Measurements from ENCODE around the gene PKP2. TPM values are rescaled to one million over a fixed set of nuclear protein-coding genes. Genes with fewer than 3 reads are reported as not detected.

Gene PKP2
- total RNA-seq, 1 experiment from 2014 or later: 7.4 TPM

DNA sequence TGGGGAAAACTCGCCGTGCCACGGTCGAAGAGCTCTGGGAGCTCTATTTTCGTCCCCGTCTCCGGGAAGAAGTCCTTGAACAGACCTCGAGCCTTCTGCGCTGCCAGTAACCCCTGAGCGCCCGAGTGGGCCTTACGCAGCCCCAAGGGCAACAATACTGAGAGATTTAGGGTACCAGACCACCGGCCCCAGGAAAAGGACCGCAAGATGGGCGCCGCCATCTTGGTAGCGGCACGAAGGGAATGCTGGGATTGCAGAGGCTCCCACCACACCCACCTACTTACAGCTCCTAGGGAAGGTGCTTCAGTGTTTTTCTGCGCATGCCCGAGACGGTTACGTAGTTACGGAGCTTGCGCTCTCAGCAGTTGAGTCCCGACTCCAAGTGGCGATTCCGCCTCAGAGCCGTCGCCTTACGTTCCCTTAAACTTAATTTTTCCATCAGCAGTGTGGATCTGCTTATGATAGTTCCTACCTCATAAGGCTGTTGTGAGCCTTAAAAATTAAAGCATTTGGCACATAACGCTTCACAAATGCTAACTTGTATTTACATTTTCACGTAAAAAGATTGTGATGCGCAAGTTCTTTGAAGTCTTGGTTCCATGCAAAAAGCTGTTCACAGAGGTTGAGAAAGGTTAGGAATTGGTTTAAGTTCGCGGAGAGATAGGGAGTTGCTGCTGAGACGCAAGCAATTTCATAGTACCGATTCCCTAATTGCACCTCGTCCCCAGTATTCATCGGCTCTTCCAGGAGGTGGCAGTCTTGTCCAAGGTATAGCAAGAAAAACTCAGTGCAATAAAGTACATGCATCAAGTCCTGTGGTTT is 140.7 kb downstream of the PKP2 start, which contains the start of gene YARS2:
TSS of gene YARS2 (minus strand) at position 244 of the 822 bp plus-strand sequence. CDS start at position 221, 23 bp downstream.
- Histone ChIP-seq H3K4me3 (peak within 1 kb of the TSS; percentile 94), H3K9me3 (no peaks in the 10 kb centered on the region), H3K36me3 (peaks cover 32% of the 10 kb centered on the region), H3K27me3 (no peaks in the 10 kb centered on the region)
- peak; percentile 96 for DNase-seq

- Histone ChIP-seq H3K36me3 (peaks cover 40% of the 10 kb centered on the region), H3K27me3 (no peaks in the 10 kb centered on the region), H3K9me3 (no peaks in the 10 kb centered on the region), H3K4me3 (peak overlapping the region; percentile 94)
- DNase-seq: peak; percentile 85
Observed at GRCh38 chr12:32755051-32755653, 141.4 kb downstream of the PKP2 start.

- H3K36me3 ChIP-seq: peaks cover 50% of the 10 kb centered on the region
- peak overlapping the region; percentile 94 for H3K4me3 ChIP-seq
- DNase-seq: no peak
- no peaks in the 10 kb centered on the region for H3K27me3 ChIP-seq
- H3K9me3 ChIP-seq: no peaks in the 10 kb centered on the region
Observed at GRCh38 chr12:32754111-32754510, 142.5 kb downstream of the PKP2 start.

DNA sequence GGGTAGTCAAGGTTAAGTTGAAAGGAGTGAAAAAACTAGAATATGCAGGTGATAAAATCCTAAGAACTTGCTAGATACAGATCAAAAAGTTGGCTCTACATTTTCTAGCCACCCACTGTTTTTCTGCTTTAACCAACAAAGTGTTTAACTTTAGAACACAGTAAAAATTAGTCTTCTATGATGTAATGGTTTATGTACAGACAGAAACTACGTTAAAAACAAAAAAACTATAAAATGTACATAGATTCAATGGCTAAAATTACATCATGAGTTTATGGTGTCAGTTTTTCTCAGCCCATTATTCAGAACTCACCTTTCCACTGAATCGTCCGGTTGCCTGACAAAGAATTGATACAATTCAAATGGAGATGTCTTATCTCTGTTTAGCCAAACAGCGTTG is 143.0 kb downstream of the PKP2 start:
- H3K9me3 ChIP-seq: no peaks in the 10 kb centered on the region
- no peaks in the 10 kb centered on the region for H3K27me3 ChIP-seq
- H3K4me3 ChIP-seq: peak overlapping the region; percentile 94; the same call in 1 of the 2 replicates
- no peak for DNase-seq
- H3K36me3 ChIP-seq: peaks cover 55% of the 10 kb centered on the region

GRCh38 chr12:32743264-32743663 is 153.3 kb downstream of the PKP2 start:
- DNase-seq: no peak
- H3K9me3 ChIP-seq: no peaks in the 10 kb centered on the region
- H3K36me3 ChIP-seq: peaks cover 81% of the 10 kb centered on the region
- H3K27me3 ChIP-seq: no peaks in the 10 kb centered on the region
- H3K4me3 ChIP-seq: no peak overlapping the region

- no peak for DNase-seq
- H3K4me3 ChIP-seq: no peak overlapping the region
- H3K27me3 ChIP-seq: no peaks in the 10 kb centered on the region
- H3K36me3 ChIP-seq: peaks cover 82% of the 10 kb centered on the region
- no peaks in the 10 kb centered on the region for H3K9me3 ChIP-seq
Observed at GRCh38 chr12:32742133-32742532, 154.4 kb downstream of the PKP2 start.

Other genes starting within 250 kb of the PKP2 start
- gene DNM1L, start 217.5 kb downstream of the PKP2 start, total RNA-seq (2014; rRNA removed; shearing (Covaris generic); ENCODE audit: low replicate concordance): 73.7 and 89.9 TPM in 2 replicates
- 44.1 and 80.0 TPM in 2 replicates for gene YARS2, start 140.9 kb downstream of the PKP2 start, total RNA-seq (2014; rRNA removed; shearing (Covaris generic); ENCODE audit: low replicate concordance)

Measured in MG63 (cell line).